ENCODE results near the gene NDUFA5.
"Not testable (repeated sequence)": the region's sequence is repeated elsewhere in the genome, so short reads cannot be mapped to it uniquely, and the experiment has no call there.

NDUFA5 gene

GRCh38 chr7:123528265-123528664 is 29.4 kb downstream of the NDUFA5 start:
- H3K4me3 ChIP-seq (ENCODE audit: low read depth, low read length) = no peak overlapping the region
- TF ChIP-seq, protein P1, sequence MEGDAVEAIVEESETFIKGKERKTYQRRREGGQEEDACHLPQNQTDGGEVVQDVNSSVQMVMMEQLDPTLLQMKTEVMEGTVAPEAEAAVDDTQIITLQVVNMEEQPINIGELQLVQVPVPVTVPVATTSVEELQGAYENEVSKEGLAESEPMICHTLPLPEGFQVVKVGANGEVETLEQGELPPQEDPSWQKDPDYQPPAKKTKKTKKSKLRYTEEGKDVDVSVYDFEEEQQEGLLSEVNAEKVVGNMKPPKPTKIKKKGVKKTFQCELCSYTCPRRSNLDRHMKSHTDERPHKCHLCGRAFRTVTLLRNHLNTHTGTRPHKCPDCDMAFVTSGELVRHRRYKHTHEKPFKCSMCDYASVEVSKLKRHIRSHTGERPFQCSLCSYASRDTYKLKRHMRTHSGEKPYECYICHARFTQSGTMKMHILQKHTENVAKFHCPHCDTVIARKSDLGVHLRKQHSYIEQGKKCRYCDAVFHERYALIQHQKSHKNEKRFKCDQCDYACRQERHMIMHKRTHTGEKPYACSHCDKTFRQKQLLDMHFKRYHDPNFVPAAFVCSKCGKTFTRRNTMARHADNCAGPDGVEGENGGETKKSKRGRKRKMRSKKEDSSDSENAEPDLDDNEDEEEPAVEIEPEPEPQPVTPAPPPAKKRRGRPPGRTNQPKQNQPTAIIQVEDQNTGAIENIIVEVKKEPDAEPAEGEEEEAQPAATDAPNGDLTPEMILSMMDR (IDR thresholded peaks at IDR 0.05; ENCODE audit: low read depth, low read length) = no peak

GRCh38 chr7:123527712-123528225 is 29.8 kb downstream of the NDUFA5 start:
- H3K4me3 ChIP-seq (ENCODE audit: low read depth, low read length) = not testable (repeated sequence)

GRCh38 chr7:123526533-123526932 is 31.1 kb downstream of the NDUFA5 start:
- not testable (repeated sequence) for H3K4me3 ChIP-seq (ENCODE audit: low read depth, low read length)

DNA sequence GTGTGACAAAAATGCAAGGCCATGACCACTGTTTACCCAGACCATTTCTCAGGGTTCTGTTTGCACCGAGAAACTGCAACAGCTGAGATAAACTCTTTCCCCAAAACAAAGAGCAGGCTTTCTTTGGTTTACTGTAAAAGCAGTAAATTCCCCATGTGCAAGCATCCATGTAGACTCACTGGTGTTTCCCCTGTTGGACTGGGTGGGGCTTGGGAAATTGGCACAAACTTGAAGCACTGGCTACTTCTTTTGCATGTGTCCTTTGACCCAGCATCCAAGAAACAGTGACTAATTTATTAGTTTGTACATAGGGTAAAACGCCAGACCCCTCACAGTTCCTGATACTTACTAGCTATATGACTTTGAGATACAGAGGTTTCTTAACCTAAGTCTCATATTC is 35.6 kb downstream of the NDUFA5 start:
- H3K4me3 ChIP-seq (ENCODE audit: low read depth, low read length) = no peak overlapping the region
- TF ChIP-seq, protein P1 (IDR thresholded peaks at IDR 0.05; ENCODE audit: low read depth, low read length) = no peak

DNA sequence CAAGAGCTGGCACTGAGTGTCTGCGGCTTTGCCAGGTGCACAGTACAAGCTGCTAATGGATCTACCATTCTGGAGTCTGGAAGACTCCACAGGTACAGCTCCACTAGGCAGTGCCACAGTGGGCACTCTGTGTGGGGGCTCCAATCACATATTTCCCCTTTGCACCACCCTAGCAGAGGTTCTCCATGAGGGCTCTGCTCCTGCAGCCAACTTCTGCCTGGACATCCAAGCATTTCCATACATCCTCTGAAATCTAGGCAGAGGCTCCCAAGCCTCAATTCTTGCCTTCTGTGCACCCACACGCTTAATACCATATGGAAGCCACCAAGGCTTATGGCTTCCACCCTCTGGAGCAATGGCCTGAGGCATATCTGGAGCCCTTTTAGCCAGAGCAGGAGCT is 52.4 kb downstream of the NDUFA5 start:
- H3K4me3 ChIP-seq (ENCODE audit: low read depth, low read length) = no peak overlapping the region
- TF ChIP-seq, protein P1 (IDR thresholded peaks at IDR 0.05; ENCODE audit: low read depth, low read length) = no peak

DNA sequence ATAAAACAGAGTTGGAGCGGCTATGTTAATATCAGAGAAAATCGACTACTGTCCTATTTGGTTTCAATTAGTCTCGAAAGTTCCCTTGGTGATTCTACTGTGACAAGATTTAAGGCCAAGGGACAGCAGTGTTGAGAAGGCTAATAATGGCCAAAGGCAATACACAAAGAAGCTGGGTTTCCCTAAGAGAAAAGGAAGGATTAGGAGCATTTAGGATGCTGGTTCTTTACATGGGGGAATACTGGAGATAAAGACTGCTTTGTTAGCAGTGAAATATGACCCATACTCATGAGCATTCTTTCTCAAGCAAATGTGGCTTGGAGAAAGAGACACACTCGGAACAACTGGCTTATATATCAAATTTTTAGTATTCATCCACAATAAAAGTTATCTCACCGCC is 55.4 kb downstream of the NDUFA5 start:
- no peak overlapping the region for H3K4me3 ChIP-seq (ENCODE audit: low read depth, low read length)
- TF ChIP-seq, protein P1 (IDR thresholded peaks at IDR 0.05; ENCODE audit: low read depth, low read length) = no peak

DNA sequence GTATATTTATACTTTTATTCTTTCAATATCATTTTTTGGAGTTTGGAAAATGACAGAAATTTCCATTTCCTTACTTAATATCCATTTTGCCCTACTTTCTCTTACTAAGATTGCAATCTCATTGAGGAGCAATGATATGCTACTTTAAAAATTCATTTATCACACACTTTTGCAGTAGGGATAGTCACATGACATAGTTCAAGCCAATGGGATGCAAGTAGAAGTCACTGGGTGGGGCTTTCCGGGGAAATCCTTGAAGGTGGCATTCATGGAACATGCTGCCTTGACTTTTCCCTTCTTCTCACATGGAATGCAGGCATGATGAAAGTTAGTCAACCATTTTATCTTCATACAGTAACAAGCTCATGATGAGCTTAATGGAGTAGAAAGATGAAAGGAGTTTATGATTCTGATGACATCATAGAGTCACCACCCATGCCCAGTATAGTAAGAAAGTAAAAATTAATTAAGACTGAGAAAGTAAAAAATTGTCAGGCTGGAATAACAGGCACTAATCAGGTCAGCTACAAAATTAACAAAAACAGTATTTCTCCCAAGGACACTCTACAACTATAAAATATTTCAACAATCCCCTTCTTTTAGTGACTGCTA is 56.6 kb downstream of the NDUFA5 start:
- TF ChIP-seq, protein P1 (IDR thresholded peaks at IDR 0.05; ENCODE audit: low read depth, low read length) = no peak

DNA sequence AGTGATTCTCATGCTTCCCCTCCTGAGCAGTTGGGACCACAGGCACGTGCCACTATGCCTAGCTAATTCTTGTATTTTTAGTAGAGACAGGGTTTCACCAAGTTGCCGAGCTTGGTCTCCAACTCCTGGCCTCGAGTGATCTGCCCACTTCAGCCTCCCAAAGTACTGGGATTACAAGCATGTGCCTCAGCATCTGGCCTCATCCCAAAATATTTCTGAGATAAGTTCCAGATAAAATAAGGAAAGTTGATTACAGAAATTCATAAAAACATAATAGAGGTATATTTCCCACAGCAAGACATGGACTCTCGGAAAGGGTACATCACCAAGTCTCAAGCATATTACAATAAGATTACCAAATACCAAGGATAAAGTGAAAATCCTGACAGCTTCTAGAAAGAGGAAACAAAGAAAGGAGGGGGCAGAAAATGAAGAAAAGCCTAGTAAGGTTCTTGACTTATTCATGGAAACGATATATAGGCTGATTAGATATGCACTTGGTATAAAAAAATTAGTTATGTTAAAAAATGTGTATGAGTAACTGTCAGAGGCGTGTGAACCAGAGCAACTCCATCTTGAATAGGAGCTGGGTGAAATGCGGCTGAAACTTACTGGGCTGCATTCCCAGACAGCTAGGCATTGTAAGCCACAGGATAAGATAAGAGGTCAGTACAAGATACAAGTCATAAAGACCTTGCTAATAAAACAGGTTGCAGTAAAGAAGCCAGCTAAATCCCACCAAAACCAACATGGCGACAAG is 58.2 kb downstream of the NDUFA5 start:
- TF ChIP-seq, protein P1 (IDR thresholded peaks at IDR 0.05; ENCODE audit: low read depth, low read length) = no peak
- H3K4me3 ChIP-seq (ENCODE audit: low read depth, low read length) = no peak overlapping the region

More for the DNA sequence above, 56.6 kb downstream of the NDUFA5 start:
- H3K4me3 ChIP-seq (ENCODE audit: low read depth, low read length) = no peak overlapping the region
